H1 (cell line): ENCODE results near the gene NAA25. TPM values are rescaled to one million over a fixed set of nuclear protein-coding genes. Genes with fewer than 3 reads are reported as not detected.

Experiments used
- CTCF ChIA-PET: fragments of 300-600 bp; sonication (Branson Sonifier 250); formaldehyde crosslinking; loops from one replicate; lab custom pipeline; 2021; ENCODE audit not compliant: partially characterized antibody; lab: Charles Lee
- POLR2A ChIA-PET: fragments of 300-600 bp; sonication (Branson Sonifier 250); formaldehyde crosslinking; loops from one replicate; lab custom pipeline; 2021; ENCODE audit warnings: inconsistent platforms; ENCODE audit not compliant: partially characterized antibody; lab: Charles Lee
- DNase-seq, 2 experiments: peaks; one replicate each; pipeline versions ENCODE4 v3.0.0 to v3.0.0-alpha.2; 2010 to 2022; ENCODE audit warnings: low spot score in 2 of 2, low read depth in 1 of 2, mixed read lengths in 1 of 2
- FAIRE-seq: peaks from 2 replicates; lab custom pipeline; 2011; peaks lifted over from hg19 to GRCh38; lab: Jason Lieb, UNC
- H2AFZ ChIP-seq: 2 replicates; pipeline ENCODE4 v1.8.1; 2012; ENCODE audit warnings: low read length, inconsistent platforms
- H2AK5ac ChIP-seq: 2 replicates; pipeline ENCODE4 v1.6.1; 2013; ENCODE audit warnings: low read depth, low read length
- H2BK120ac ChIP-seq: replicated peaks from 2 replicates; pipeline ENCODE3; 2013; ENCODE audit warnings: low read depth, low read length, inconsistent platforms
- H2BK12ac ChIP-seq: 2 replicates; pipeline ENCODE4 v1.6.1; 2013; ENCODE audit warnings: low read depth, low read length
- H2BK15ac ChIP-seq: 2 replicates; pipeline ENCODE4 v1.6.1; 2013; ENCODE audit warnings: low read length
- H2BK20ac ChIP-seq: 2 replicates; pipeline ENCODE4 v1.6.1; 2013; ENCODE audit warnings: low read length
- H2BK5ac ChIP-seq: 2 replicates; pipeline ENCODE4 v1.6.1; 2013; ENCODE audit warnings: low read depth, low read length
- H3K14ac ChIP-seq: 2 replicates; pipeline ENCODE4 v1.6.1; 2013; ENCODE audit warnings: inconsistent platforms; ENCODE audit not compliant: insufficient read length
- H3K18ac ChIP-seq: 2 replicates; pipeline ENCODE4 v1.6.1; 2013; ENCODE audit warnings: low read length; ENCODE audit errors: extremely low read depth
- H3K23ac ChIP-seq: 2 replicates; pipeline ENCODE4 v1.6.1; 2013; ENCODE audit warnings: inconsistent platforms; ENCODE audit not compliant: insufficient read length
- H3K23me2 ChIP-seq: 2 replicates; pipeline ENCODE4 v1.6.1; 2013; ENCODE audit warnings: low read depth, low read length
- H3K27ac ChIP-seq: 2 replicates; pipeline ENCODE4 v1.6.1; 2011; ENCODE audit warnings: low read depth, low read length, inconsistent platforms
- H3K27me3 ChIP-seq, 4 experiments: replicated peaks in 1 of 4; 1 replicate in 1 of 4; 2 replicates in 3 of 4; pipeline versions ENCODE4 v1.6.1 to v1.8.1; 2011 to 2013; ENCODE audit warnings: low read length in 3 of 4, mild to moderate bottlenecking in 3 of 4, inconsistent platforms in 2 of 4, mixed read lengths in 2 of 4, moderate library complexity in 1 of 4; ENCODE audit not compliant: control insufficient read depth in 3 of 4, insufficient read depth in 3 of 4; ENCODE audit errors: extremely low read depth in 1 of 4
- H3K36me3 ChIP-seq, 4 experiments: 2 replicates each; pipeline versions ENCODE4 v1.6.1 to v1.8.1; 2011 to 2013; ENCODE audit warnings: mild to moderate bottlenecking in 4 of 4, low read length in 3 of 4, moderate library complexity in 2 of 4, control low read depth in 1 of 4, inconsistent platforms in 1 of 4; ENCODE audit not compliant: insufficient read depth in 4 of 4, control insufficient read depth in 2 of 4
- H3K4ac ChIP-seq: replicated peaks from 2 replicates; pipeline ENCODE3; 2013; ENCODE audit warnings: low read length, low read depth, mixed read lengths, inconsistent platforms; ENCODE audit not compliant: insufficient read length
- H3K4me1 ChIP-seq, 4 experiments: replicated peaks in 1 of 4; 1 replicate in 1 of 4; 2 replicates in 3 of 4; pipeline versions ENCODE4 v1.6.1 to v1.8.1; 2011 to 2013; ENCODE audit warnings: low read length in 3 of 4, inconsistent platforms in 2 of 4, mixed read lengths in 1 of 4; ENCODE audit not compliant: insufficient read depth in 4 of 4, control insufficient read depth in 3 of 4
- H3K4me2 ChIP-seq, 2 experiments: 2 replicates each; pipeline versions ENCODE4 v1.6.1 to v1.8.1; 2011 to 2013; ENCODE audit warnings: low read depth in 2 of 2, low read length in 2 of 2, control low read depth in 1 of 2, inconsistent platforms in 1 of 2, mild to moderate bottlenecking in 1 of 2; ENCODE audit not compliant: insufficient read depth in 1 of 2
- H3K4me3 ChIP-seq, 4 experiments: fragments of 200-600, 300-600 bp in 1 of 4; sonication (generic), shearing (Covaris generic), sonication (Bioruptor Twin) in 1 of 4; 2 replicates each; pipeline versions ENCODE4 v1.5.1 to v1.8.1; 2011 to 2016; ENCODE audit warnings: low read length in 4 of 4, low read depth in 3 of 4, control low read depth in 2 of 4, inconsistent platforms in 2 of 4, mild to moderate bottlenecking in 2 of 4, mixed read lengths in 1 of 4, moderate library complexity in 1 of 4; ENCODE audit not compliant: insufficient read depth in 2 of 4; ENCODE audit errors: extremely low read depth in 1 of 4
- H3K56ac ChIP-seq: replicated peaks from 2 replicates; pipeline ENCODE3; 2013; ENCODE audit warnings: low read depth, mild to moderate bottlenecking, mixed read lengths, low read length, inconsistent platforms; ENCODE audit not compliant: insufficient read length
- H3K79me1 ChIP-seq: 2 replicates; pipeline ENCODE4 v1.6.1; 2013; ENCODE audit warnings: low read depth, low read length, control low read depth
- H3K79me2 ChIP-seq, 2 experiments: 2 replicates each; pipeline versions ENCODE4 v1.6.1 to v1.8.1; 2012 to 2013; ENCODE audit warnings: low read length in 2 of 2, mild to moderate bottlenecking in 2 of 2, inconsistent platforms in 1 of 2; ENCODE audit not compliant: insufficient read depth in 2 of 2, control insufficient read depth in 1 of 2
- H3K9ac ChIP-seq, 4 experiments: replicated peaks in 1 of 4; 1 replicate in 1 of 4; 2 replicates in 3 of 4; pipeline versions ENCODE4 v1.6.1 to v1.8.1; 2011 to 2013; ENCODE audit warnings: low read depth in 3 of 4, low read length in 3 of 4, control low read depth in 2 of 4, mild to moderate bottlenecking in 2 of 4, moderate library complexity in 2 of 4, inconsistent platforms in 1 of 4; ENCODE audit errors: extremely low read depth in 1 of 4
- H3K9me3 ChIP-seq, 2 experiments: 2 replicates each; pipeline versions ENCODE4 v1.6.1 to v1.8.1; 2012 to 2013; ENCODE audit warnings: mild to moderate bottlenecking in 2 of 2, moderate library complexity in 2 of 2, control low read depth in 1 of 2, inconsistent platforms in 1 of 2, low read depth in 1 of 2, low read length in 1 of 2, mixed read lengths in 1 of 2; ENCODE audit not compliant: insufficient read depth in 2 of 2
- H4K20me1 ChIP-seq, 2 experiments: replicated peaks in 1 of 2; 2 replicates each; pipeline versions ENCODE3 to v1.8.1; 2011 to 2013; ENCODE audit warnings: inconsistent platforms in 2 of 2, low read length in 2 of 2, mild to moderate bottlenecking in 1 of 2; ENCODE audit not compliant: insufficient read depth in 2 of 2, control insufficient read depth in 1 of 2
- H4K5ac ChIP-seq: 2 replicates; pipeline ENCODE4 v1.6.1; 2013; ENCODE audit warnings: low read length, low read depth, mixed read lengths, inconsistent platforms; ENCODE audit not compliant: insufficient read length
- H4K8ac ChIP-seq: 2 replicates; pipeline ENCODE4 v1.8.0; 2013; ENCODE audit warnings: mild to moderate bottlenecking, moderate library complexity, low read length, inconsistent platforms; ENCODE audit not compliant: insufficient read depth; ENCODE audit errors: extremely low read depth
- H4K91ac ChIP-seq: replicated peaks from 2 replicates; pipeline ENCODE3; 2013; ENCODE audit warnings: low read length, mixed read lengths, inconsistent platforms; ENCODE audit not compliant: insufficient read length
- BCL11A ChIP-seq, 2 experiments: IDR thresholded peaks; one replicate each; pipeline ENCODE4 v1.6.1; 2011; ENCODE audit warnings: low read depth in 2 of 2, low read length in 2 of 2, mild to moderate bottlenecking in 2 of 2
- CBX5 ChIP-seq: fragments of 300-800, 300-1000 bp; sonication (generic); IDR thresholded peaks from 2 replicates; pipeline ENCODE4 v1.7.1; 2016; ENCODE audit warnings: antibody characterized with exemption, low read length, low read depth
- CTBP2 ChIP-seq: IDR thresholded peaks from 2 replicates; pipeline ENCODE4 v1.7.0; 2011; ENCODE audit warnings: borderline replicate concordance, mild to moderate bottlenecking, moderate library complexity, mixed read lengths, low read length; ENCODE audit not compliant: insufficient read depth, insufficient read length
- EZH2 ChIP-seq: fragments of 200-600 bp; sonication (generic); IDR thresholded peaks from 2 replicates; pipeline ENCODE4 v1.7.1; 2012; ENCODE audit warnings: low read depth, mild to moderate bottlenecking, moderate library complexity, low read length, inconsistent platforms; ENCODE audit not compliant: severe bottlenecking
- JUND ChIP-seq: IDR thresholded peaks from 2 replicates; pipeline ENCODE4 v1.6.1; 2011; ENCODE audit warnings: mild to moderate bottlenecking, improper control_type of control experiment, low read length
- MAX ChIP-seq: IDR thresholded peaks from 2 replicates; pipeline ENCODE4 v1.6.1; 2012; ENCODE audit warnings: inconsistent platforms
- NRF1 ChIP-seq: IDR thresholded peaks from 2 replicates; pipeline ENCODE4 v1.6.1; 2011; ENCODE audit warnings: mild to moderate bottlenecking, low read depth, low read length, improper control_type of control experiment
- SIN3A ChIP-seq, 2 experiments: IDR thresholded peaks in 1 of 2; conservative IDR thresholded peaks in 1 of 2; 2 replicates each; pipeline ENCODE4 v1.6.1; 2011 to 2012; ENCODE audit warnings: low read length in 2 of 2, improper control_type of control experiment in 1 of 2, low read depth in 1 of 2, mild to moderate bottlenecking in 1 of 2
- SIRT6 ChIP-seq: IDR thresholded peaks from one replicate; pipeline ENCODE4 v1.7.1; 2012; ENCODE audit warnings: low read length, inconsistent platforms
- TAF7 ChIP-seq: optimal IDR thresholded peaks from 2 replicates; pipeline ENCODE3; 2011; ENCODE audit warnings: low read depth, mild to moderate bottlenecking, inconsistent platforms, low read length, moderate library complexity, borderline replicate concordance
- WGBS, 2 experiments: shearing (Covaris generic) in 1 of 2; methylation state at CpG; one replicate each; pipeline versions ENCODE4 v1.1.6 to v1.1.7; 2013 to 2015; ENCODE audit warnings: low lambda C conversion rate in 2 of 2, mixed read lengths in 2 of 2, inconsistent platforms in 1 of 2, low coverage in 1 of 2, missing lambda C conversion rate in 1 of 2; ENCODE audit not compliant: insufficient replicate concordance in 2 of 2, insufficient coverage in 1 of 2, insufficient read length in 1 of 2; ENCODE audit errors: extremely low coverage in 1 of 2, missing lambda C conversion rate in 1 of 2; 5-methylcytosine and 5-hydroxymethylcytosine counted together
- polyA plus RNA-seq, 7 experiments: library from polyadenylated mRNA; depleted of rRNA in 3 of 7; stranded (reverse) in 5 of 7; unstranded in 2 of 7; fragments of >200 nt in 5 of 7; fragments of 200-250 nt in 2 of 7; gene quantifications; 1 replicate in 5 of 7; 2 replicates in 1 of 7; 4 replicates in 1 of 7; pipeline versions ENCODE4 v1.2.1 to v1.2.3, GENCODE V29; 2011 to 2013; ENCODE audit warnings: missing spikeins in 2 of 7, mixed read lengths in 2 of 7
- total RNA-seq: library from RNA; stranded (reverse); fragmentation: NEBNext Ultra II Directional; extraction: Animal tissue kit (Norgen Biotek cat#: 25700); gene quantifications from 2 replicates; pipeline ENCODE4 v1.2.1, GENCODE V29; 2021

The NAA25 gene
- total and polyA plus RNA-seq, 2 of the 8 experiments (the other 6 are each of a cell fraction or from before 2014, with no cell fraction given): 10.8 to 60.3 TPM

- H3K4ac ChIP-seq: no peak overlapping the region
- no peak overlapping the region for H3K14ac ChIP-seq
- H3K79me2 ChIP-seq: no peaks in the 10 kb centered on the region
- H3K9ac ChIP-seq: no peak overlapping the region
- H2AFZ ChIP-seq: no peak overlapping the region
- WGBS, 2 experiments: 89% methylated on average over 11 of the region's 11 CpGs; no CpG with 5 or more reads in 1 of the 2 experiments
- DNase-seq (no peak), FAIRE-seq (no peak)
- H3K23me2 ChIP-seq: no peaks in the 10 kb centered on the region
- H4K5ac ChIP-seq: no peak overlapping the region
- no peak overlapping the region for H3K4me2 ChIP-seq
- CTCF ChIA-PET: interaction anchor here (0.6 to 1.3 kb wide), 4 partner anchors 235 to 1244 kb away, joined by 3 to 5 read pairs (median 4); no protein-coding TSS in a partner anchor
- no peak overlapping the region for H2AK5ac ChIP-seq
- TF ChIP-seq CBX5 (no peak), NRF1 (no peak), SIRT6 (no peak), JUND (no peak), BCL11A (IDR thresholded peaks at IDR 0.05; ENCODE audit: low read depth in 2 of 2, low read length in 2 of 2) (no peak), MAX (no peak), EZH2 (no peak), TAF7 (no peak), SIN3A (conservative IDR thresholded peaks at IDR 0.05 in 1 of 2, IDR thresholded peaks at IDR 0.05 in 1 of 2; ENCODE audit: low read depth in 1 of 2, low read length in 2 of 2) (no peak), CTBP2 (no peak)
- H3K56ac ChIP-seq: no peak overlapping the region
- H4K91ac ChIP-seq: no peak overlapping the region
- H4K8ac ChIP-seq: no peak overlapping the region
- H2BK12ac ChIP-seq: no peak overlapping the region
- H3K27me3 ChIP-seq: no peaks in the 10 kb centered on the region
- no peak overlapping the region for H3K27ac ChIP-seq
- H2BK120ac ChIP-seq: no peak overlapping the region
- no peak overlapping the region for H2BK5ac ChIP-seq
- no peaks in the 10 kb centered on the region; a peak in 1 of 4 replicates for H3K9me3 ChIP-seq
- peaks cover 12 to 58% (median 36%) of the 10 kb centered on the region in 4 experiments; a peak in 7 of 8 replicates for H3K36me3 ChIP-seq
- peaks cover 0 to 3% of the 10 kb centered on the region in 2 experiments for H4K20me1 ChIP-seq
- H3K79me1 ChIP-seq: no peaks in the 10 kb centered on the region
- H3K18ac ChIP-seq: no peak overlapping the region
- H2BK15ac ChIP-seq: no peak overlapping the region
- POLR2A ChIA-PET: interaction anchor here (0.6 to 1.7 kb wide), 4 partner anchors 11 to 364 kb away, joined by 3 to 6 read pairs (median 4); no protein-coding TSS in a partner anchor
- H3K23ac ChIP-seq: no peak overlapping the region
- H2BK20ac ChIP-seq: no peak overlapping the region
- H3K4me1 ChIP-seq: no peaks in the 10 kb centered on the region
- no peak overlapping the region for H3K4me3 ChIP-seq
These were observed 43.4 kb upstream of the NAA25 start for GRCh38 chr12:112151766-112152541.
